ENCODE data around the gene KRTAP13-2. TPM values are rescaled to one million over a fixed set of nuclear protein-coding genes. Genes with fewer than 3 reads are reported as not detected.
A peak's percentile ranks its signal among the peaks of the same experiment; 100 is the strongest.

KRTAP13-2 gene
- total and polyA plus RNA-seq, 4 donors, result not detected

DNA sequence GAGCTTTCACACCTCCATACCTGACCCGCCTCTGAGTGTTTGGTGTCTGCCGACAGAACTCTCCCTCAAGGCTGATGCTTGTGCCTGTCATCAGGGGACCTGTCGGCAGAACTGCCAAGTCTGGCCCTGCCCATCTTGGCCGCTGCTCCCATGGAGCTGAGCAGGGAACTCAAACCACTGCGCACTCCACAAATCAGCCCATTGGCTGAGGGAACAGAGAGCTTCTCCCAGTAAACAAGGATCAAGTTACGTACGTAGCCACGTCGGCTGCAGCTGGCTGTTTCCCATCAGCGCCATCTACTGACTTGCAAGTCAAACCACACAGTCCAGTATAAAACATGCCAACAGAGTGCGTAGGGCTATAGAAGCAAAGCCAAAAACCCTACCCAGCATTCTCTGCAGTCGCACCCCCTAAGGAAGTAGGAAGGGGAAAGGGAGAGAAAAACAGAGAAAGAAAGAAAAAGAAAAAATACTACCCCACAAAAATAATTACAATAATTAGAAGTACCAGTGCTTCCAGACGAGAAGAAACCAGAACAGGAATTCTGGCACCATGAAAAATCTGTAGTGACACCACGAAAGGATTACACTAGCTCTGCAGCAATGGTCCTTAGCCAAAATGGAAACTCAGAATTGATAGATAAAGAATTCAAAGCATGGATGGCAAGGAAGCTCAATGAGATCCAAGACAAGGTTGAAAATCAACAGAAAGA lies 36.9 kb upstream of the KRTAP13-2 start:
- Histone ChIP-seq H3K4me3 (ENCODE audit: low read depth in 1 of 3, low read length in 3 of 3) (no peak overlapping the region), H3K27me3 (ENCODE audit: control insufficient read depth in 4 of 4, insufficient read depth in 4 of 4, low read length in 3 of 4) (peaks cover 0 to 2% (median 0%) of the 10 kb centered on the region in 4 donors), H3K4me1 (ENCODE audit: control insufficient read depth in 4 of 4, insufficient read depth in 4 of 4, low read length in 3 of 4) (no peaks in the 10 kb centered on the region), H3K27ac (ENCODE audit: low read depth in 1 of 2, low read length in 2 of 2) (no peak overlapping the region), H3K9ac (ENCODE audit: low read depth in 1 of 2, low read length in 2 of 2) (no peak overlapping the region), H3K9me3 (ENCODE audit: control insufficient read depth in 4 of 4, low read length in 3 of 4) (no peaks in the 10 kb centered on the region), H3K36me3 (ENCODE audit: control insufficient read depth in 4 of 4, insufficient read depth in 3 of 4, low read depth in 1 of 4, low read length in 3 of 4) (no peaks in the 10 kb centered on the region)
- no peak for DNase-seq (ENCODE audit: low spot score)
- WGBS, result 29% methylated on average over 14 of the region's 14 CpGs
- peak in 1 of 2 donors; percentile 41 for TF ChIP-seq RAD21 (IDR thresholded peaks at IDR 0.05)
- TF ChIP-seq RXRA (IDR thresholded peaks at IDR 0.05), result no peak
- no peak for TF ChIP-seq JUND (IDR thresholded peaks at IDR 0.05)

DNA sequence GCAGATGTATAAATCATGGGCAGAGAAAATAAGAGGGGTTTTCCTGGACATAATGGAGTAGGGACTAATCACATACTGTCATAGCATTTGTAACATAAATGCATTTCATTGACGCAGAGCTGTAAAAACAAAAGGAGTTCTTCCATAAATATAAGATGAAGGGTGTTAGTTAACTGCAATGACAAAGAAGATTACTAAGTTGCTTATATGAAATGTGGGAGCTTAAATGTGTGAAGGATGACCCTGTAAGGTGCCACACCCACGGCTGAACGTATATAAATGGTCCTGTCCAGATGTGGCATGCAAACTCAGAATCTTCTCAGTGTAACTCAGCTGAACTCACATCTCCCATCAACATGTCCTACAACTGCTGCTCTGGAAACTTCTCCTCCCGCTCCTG lies 23.7 kb upstream of the KRTAP13-2 start, which contains the start of gene KRTAP13-1:
Gene KRTAP13-1 (plus strand): TSS at position 301 of the 400 bp plus-strand sequence. CDS start 56 bp downstream, at position 357.
- Histone ChIP-seq H3K4me1 (ENCODE audit: control insufficient read depth in 4 of 4, insufficient read depth in 4 of 4, low read length in 3 of 4) (no peaks in the 10 kb centered on the region), H3K27me3 (ENCODE audit: control insufficient read depth in 4 of 4, insufficient read depth in 4 of 4, low read length in 3 of 4) (peaks cover 0 to 2% (median 0%) of the 10 kb centered on the region in 4 donors), H3K9ac (ENCODE audit: low read depth in 1 of 2, low read length in 2 of 2) (no peak within 1 kb of the TSS), H3K4me3 (ENCODE audit: low read depth in 1 of 3, low read length in 3 of 3) (no peak within 1 kb of the TSS), H3K27ac (ENCODE audit: low read depth in 1 of 2, low read length in 2 of 2) (no peak within 1 kb of the TSS), H3K36me3 (ENCODE audit: control insufficient read depth in 4 of 4, insufficient read depth in 3 of 4, low read depth in 1 of 4, low read length in 3 of 4) (no peaks in the 10 kb centered on the region), H3K9me3 (ENCODE audit: control insufficient read depth in 4 of 4, low read length in 3 of 4) (no peaks in the 10 kb centered on the region)
- TF ChIP-seq, protein P1, sequence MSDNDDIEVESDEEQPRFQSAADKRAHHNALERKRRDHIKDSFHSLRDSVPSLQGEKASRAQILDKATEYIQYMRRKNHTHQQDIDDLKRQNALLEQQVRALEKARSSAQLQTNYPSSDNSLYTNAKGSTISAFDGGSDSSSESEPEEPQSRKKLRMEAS (IDR thresholded peaks at IDR 0.05), result no peak
- TF ChIP-seq, protein P2, sequence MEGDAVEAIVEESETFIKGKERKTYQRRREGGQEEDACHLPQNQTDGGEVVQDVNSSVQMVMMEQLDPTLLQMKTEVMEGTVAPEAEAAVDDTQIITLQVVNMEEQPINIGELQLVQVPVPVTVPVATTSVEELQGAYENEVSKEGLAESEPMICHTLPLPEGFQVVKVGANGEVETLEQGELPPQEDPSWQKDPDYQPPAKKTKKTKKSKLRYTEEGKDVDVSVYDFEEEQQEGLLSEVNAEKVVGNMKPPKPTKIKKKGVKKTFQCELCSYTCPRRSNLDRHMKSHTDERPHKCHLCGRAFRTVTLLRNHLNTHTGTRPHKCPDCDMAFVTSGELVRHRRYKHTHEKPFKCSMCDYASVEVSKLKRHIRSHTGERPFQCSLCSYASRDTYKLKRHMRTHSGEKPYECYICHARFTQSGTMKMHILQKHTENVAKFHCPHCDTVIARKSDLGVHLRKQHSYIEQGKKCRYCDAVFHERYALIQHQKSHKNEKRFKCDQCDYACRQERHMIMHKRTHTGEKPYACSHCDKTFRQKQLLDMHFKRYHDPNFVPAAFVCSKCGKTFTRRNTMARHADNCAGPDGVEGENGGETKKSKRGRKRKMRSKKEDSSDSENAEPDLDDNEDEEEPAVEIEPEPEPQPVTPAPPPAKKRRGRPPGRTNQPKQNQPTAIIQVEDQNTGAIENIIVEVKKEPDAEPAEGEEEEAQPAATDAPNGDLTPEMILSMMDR (IDR thresholded peaks at IDR 0.05; ENCODE audit: low read depth, low read length, missing input control), result no peak
- no peak for TF ChIP-seq RXRA (IDR thresholded peaks at IDR 0.05)
- no peak for TF ChIP-seq FOXA1 (IDR thresholded peaks at IDR 0.05)
- no peak for TF ChIP-seq FOXA2 (IDR thresholded peaks at IDR 0.05)
- no peak for TF ChIP-seq GABPA (IDR thresholded peaks at IDR 0.05 in 1 of 2, conservative IDR thresholded peaks at IDR 0.05 in 1 of 2)
- no peak for TF ChIP-seq NR2F2 (IDR thresholded peaks at IDR 0.05)
- no peak for TF ChIP-seq EGR1 (IDR thresholded peaks at IDR 0.05; ENCODE audit: low read depth in 2 of 2)
- WGBS, result 74% methylated on average over 4 of the region's 4 CpGs
- no peak for DNase-seq (ENCODE audit: low spot score)

DNA sequence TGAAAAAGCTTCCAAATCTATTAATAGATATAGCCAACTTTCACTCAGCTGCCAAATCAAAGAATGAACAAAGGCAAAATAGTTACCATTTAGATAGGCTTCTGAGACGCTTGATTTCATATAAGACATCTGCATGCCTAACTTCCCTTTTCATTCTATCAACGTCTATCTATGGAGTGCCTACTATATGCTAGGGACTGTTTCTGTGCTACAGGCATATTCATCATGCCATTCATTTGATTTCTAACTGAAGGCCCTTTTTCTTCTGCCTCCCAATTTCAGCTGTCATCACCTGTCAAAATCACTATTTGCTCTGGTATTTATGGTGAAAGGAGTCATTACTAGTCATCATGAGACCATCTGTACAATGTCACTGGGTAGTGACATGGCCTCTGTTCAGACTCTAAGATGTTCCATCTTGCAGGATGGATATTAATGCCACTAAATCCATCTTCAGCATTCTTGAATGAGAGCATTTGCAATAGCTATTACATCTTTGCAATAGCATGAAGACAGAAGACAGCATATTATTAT lies 19.5 kb upstream of the KRTAP13-2 start:
- Histone ChIP-seq H3K27me3 (ENCODE audit: control insufficient read depth in 4 of 4, insufficient read depth in 4 of 4, low read length in 3 of 4) (peaks cover 0 to 2% (median 0%) of the 10 kb centered on the region in 4 donors), H3K4me1 (ENCODE audit: control insufficient read depth in 4 of 4, insufficient read depth in 4 of 4, low read length in 3 of 4) (no peaks in the 10 kb centered on the region), H3K36me3 (ENCODE audit: control insufficient read depth in 4 of 4, insufficient read depth in 3 of 4, low read depth in 1 of 4, low read length in 3 of 4) (no peaks in the 10 kb centered on the region), H3K9ac (ENCODE audit: low read depth in 1 of 2, low read length in 2 of 2) (no peak overlapping the region), H3K27ac (ENCODE audit: low read depth in 1 of 2, low read length in 2 of 2) (no peak overlapping the region), H3K4me3 (ENCODE audit: low read depth in 1 of 3, low read length in 3 of 3) (no peak overlapping the region), H3K9me3 (ENCODE audit: control insufficient read depth in 4 of 4, low read length in 3 of 4) (no peaks in the 10 kb centered on the region)
- no peak for TF ChIP-seq FOXA1 (IDR thresholded peaks at IDR 0.05)
- no peak for TF ChIP-seq RXRA (IDR thresholded peaks at IDR 0.05)
- TF ChIP-seq JUND (IDR thresholded peaks at IDR 0.05), result no peak
- TF ChIP-seq TAF1 (conservative IDR thresholded peaks at IDR 0.05), result no peak
- TF ChIP-seq, protein P2 (IDR thresholded peaks at IDR 0.05; ENCODE audit: low read depth, low read length, missing input control), result no peak
- TF ChIP-seq, protein P3, sequence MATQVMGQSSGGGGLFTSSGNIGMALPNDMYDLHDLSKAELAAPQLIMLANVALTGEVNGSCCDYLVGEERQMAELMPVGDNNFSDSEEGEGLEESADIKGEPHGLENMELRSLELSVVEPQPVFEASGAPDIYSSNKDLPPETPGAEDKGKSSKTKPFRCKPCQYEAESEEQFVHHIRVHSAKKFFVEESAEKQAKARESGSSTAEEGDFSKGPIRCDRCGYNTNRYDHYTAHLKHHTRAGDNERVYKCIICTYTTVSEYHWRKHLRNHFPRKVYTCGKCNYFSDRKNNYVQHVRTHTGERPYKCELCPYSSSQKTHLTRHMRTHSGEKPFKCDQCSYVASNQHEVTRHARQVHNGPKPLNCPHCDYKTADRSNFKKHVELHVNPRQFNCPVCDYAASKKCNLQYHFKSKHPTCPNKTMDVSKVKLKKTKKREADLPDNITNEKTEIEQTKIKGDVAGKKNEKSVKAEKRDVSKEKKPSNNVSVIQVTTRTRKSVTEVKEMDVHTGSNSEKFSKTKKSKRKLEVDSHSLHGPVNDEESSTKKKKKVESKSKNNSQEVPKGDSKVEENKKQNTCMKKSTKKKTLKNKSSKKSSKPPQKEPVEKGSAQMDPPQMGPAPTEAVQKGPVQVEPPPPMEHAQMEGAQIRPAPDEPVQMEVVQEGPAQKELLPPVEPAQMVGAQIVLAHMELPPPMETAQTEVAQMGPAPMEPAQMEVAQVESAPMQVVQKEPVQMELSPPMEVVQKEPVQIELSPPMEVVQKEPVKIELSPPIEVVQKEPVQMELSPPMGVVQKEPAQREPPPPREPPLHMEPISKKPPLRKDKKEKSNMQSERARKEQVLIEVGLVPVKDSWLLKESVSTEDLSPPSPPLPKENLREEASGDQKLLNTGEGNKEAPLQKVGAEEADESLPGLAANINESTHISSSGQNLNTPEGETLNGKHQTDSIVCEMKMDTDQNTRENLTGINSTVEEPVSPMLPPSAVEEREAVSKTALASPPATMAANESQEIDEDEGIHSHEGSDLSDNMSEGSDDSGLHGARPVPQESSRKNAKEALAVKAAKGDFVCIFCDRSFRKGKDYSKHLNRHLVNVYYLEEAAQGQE (IDR thresholded peaks at IDR 0.05), result no peak
- TF ChIP-seq YY1 (IDR thresholded peaks at IDR 0.05), result no peak
- TF ChIP-seq FOXA2 (IDR thresholded peaks at IDR 0.05), result no peak
- no peak for TF ChIP-seq EGR1 (IDR thresholded peaks at IDR 0.05; ENCODE audit: low read depth in 2 of 2)
- TF ChIP-seq, protein P1 (IDR thresholded peaks at IDR 0.05), result no peak
- 66% methylated on average over 2 of the region's 2 CpGs for WGBS
- DNase-seq (ENCODE audit: low spot score), result no peak
